Parathyroid adenoma (tissue), 2 donors: ENCODE measurements around the gene LBR.

Experiments
- H2AFZ ChIP-seq: fragments of 300-600 bp; sonication (generic); one replicate; pipeline ENCODE4 v1.7.0; 2017; ENCODE audit warnings: antibody characterized with exemption, mild to moderate bottlenecking
- H3K27ac ChIP-seq: fragments of 300-600 bp; sonication (generic); one replicate; pipeline ENCODE4 v1.7.0; 2017
- H3K27me3 ChIP-seq: fragments of 300-600 bp; sonication (generic); one replicate; pipeline ENCODE4 v1.7.0; 2017; ENCODE audit warnings: low read length; ENCODE audit not compliant: control insufficient read depth, insufficient read depth
- H3K36me3 ChIP-seq: fragments of 300-600 bp; sonication (generic); one replicate; pipeline ENCODE4 v1.7.0; 2017; ENCODE audit warnings: low read length; ENCODE audit not compliant: control insufficient read depth, insufficient read depth
- H3K4me1 ChIP-seq: fragments of 300-600 bp; sonication (generic); one replicate; pipeline ENCODE4 v1.7.0; 2017; ENCODE audit warnings: control low read depth
- H3K4me2 ChIP-seq: fragments of 300-600 bp; sonication (generic); one replicate; pipeline ENCODE4 v1.7.0; 2017; ENCODE audit warnings: low read length
- H3K4me3 ChIP-seq: fragments of 300-600 bp; sonication (generic); one replicate; pipeline ENCODE4 v1.7.0; 2017; ENCODE audit warnings: low read depth, low read length
- H3K79me2 ChIP-seq: fragments of 300-600 bp; sonication (generic); one replicate; pipeline ENCODE4 v1.7.0; 2017; ENCODE audit warnings: control low read depth
- H3K9ac ChIP-seq: fragments of 300-600 bp; sonication (generic); one replicate; pipeline ENCODE4 v1.7.0; 2017; ENCODE audit warnings: mild to moderate bottlenecking
- H3K9me3 ChIP-seq: fragments of 300-600 bp; sonication (generic); one replicate; pipeline ENCODE4 v1.7.0; 2017; ENCODE audit warnings: low read length; ENCODE audit not compliant: control insufficient read depth
- CTCF ChIP-seq: fragments of 300-600 bp; sonication (generic); IDR thresholded peaks from one replicate; pipeline ENCODE4 v1.7.0; 2017; ENCODE audit warnings: antibody characterized with exemption, mild to moderate bottlenecking
- donor health status: primary hyperparathyroidism.

Gene LBR

GRCh38 chr1:225427235-225428067, at the start of gene LBR:
TSS of gene LBR (minus strand) at chr1:225428038. CDS start at chr1:225424075, 3,963 bp downstream.
- Histone ChIP-seq H3K79me2 (peaks cover 8% of the 10 kb centered on the region), H3K4me2 (peak within 1 kb of the TSS; percentile 98), H2AFZ (peak within 1 kb of the TSS; percentile 91), H3K4me3 (peak within 1 kb of the TSS; percentile 85), H3K9me3 (no peaks in the 10 kb centered on the region), H3K27me3 (no peaks in the 10 kb centered on the region), H3K9ac (no peak within 1 kb of the TSS), H3K27ac (peak within 1 kb of the TSS; percentile 68), H3K36me3 (no peaks in the 10 kb centered on the region), H3K4me1 (no peaks in the 10 kb centered on the region)
- TF ChIP-seq CTCF = no peak

- no peaks in the 10 kb centered on the region for H3K79me2 ChIP-seq
- H3K27me3 ChIP-seq = no peaks in the 10 kb centered on the region
- no peak overlapping the region for H3K27ac ChIP-seq
- H3K4me2 ChIP-seq = no peak overlapping the region
- H3K36me3 ChIP-seq = no peaks in the 10 kb centered on the region
- H3K9ac ChIP-seq = no peak overlapping the region
- no peaks in the 10 kb centered on the region for H3K9me3 ChIP-seq
- H3K4me1 ChIP-seq = no peaks in the 10 kb centered on the region
- TF ChIP-seq CTCF = no peak
- no peak overlapping the region for H3K4me3 ChIP-seq
- no peak overlapping the region for H2AFZ ChIP-seq
Observed at GRCh38 chr1:225477296-225477911, 49.6 kb upstream of the LBR start.

GRCh38 chr1:225476538-225476988, 48.7 kb upstream of the LBR start:
- H3K4me3 ChIP-seq = no peak overlapping the region
- no peaks in the 10 kb centered on the region for H3K27me3 ChIP-seq
- H3K4me2 ChIP-seq = no peak overlapping the region
- H3K9me3 ChIP-seq = no peaks in the 10 kb centered on the region
- no peaks in the 10 kb centered on the region for H3K4me1 ChIP-seq
- H3K36me3 ChIP-seq = no peaks in the 10 kb centered on the region
- no peak for TF ChIP-seq CTCF
- H3K27ac ChIP-seq = no peak overlapping the region
- no peak overlapping the region for H2AFZ ChIP-seq
- H3K9ac ChIP-seq = no peak overlapping the region
- no peaks in the 10 kb centered on the region for H3K79me2 ChIP-seq

- H3K27me3 ChIP-seq = no peaks in the 10 kb centered on the region
Observed at GRCh38 chr1:225476100-225476511, 48.3 kb upstream of the LBR start.

More at GRCh38 chr1:225476100-225476511, 48.3 kb upstream of the LBR start:
- Histone ChIP-seq H3K9me3 (no peaks in the 10 kb centered on the region), H3K36me3 (no peaks in the 10 kb centered on the region), H3K4me2 (no peak overlapping the region), H3K79me2 (no peaks in the 10 kb centered on the region), H3K9ac (no peak overlapping the region), H2AFZ (no peak overlapping the region), H3K4me3 (no peak overlapping the region), H3K4me1 (no peaks in the 10 kb centered on the region), H3K27ac (no peak overlapping the region)
- no peak for TF ChIP-seq CTCF
